ENCODE data around the gene CCDC92B.

The CCDC92B gene

DNA sequence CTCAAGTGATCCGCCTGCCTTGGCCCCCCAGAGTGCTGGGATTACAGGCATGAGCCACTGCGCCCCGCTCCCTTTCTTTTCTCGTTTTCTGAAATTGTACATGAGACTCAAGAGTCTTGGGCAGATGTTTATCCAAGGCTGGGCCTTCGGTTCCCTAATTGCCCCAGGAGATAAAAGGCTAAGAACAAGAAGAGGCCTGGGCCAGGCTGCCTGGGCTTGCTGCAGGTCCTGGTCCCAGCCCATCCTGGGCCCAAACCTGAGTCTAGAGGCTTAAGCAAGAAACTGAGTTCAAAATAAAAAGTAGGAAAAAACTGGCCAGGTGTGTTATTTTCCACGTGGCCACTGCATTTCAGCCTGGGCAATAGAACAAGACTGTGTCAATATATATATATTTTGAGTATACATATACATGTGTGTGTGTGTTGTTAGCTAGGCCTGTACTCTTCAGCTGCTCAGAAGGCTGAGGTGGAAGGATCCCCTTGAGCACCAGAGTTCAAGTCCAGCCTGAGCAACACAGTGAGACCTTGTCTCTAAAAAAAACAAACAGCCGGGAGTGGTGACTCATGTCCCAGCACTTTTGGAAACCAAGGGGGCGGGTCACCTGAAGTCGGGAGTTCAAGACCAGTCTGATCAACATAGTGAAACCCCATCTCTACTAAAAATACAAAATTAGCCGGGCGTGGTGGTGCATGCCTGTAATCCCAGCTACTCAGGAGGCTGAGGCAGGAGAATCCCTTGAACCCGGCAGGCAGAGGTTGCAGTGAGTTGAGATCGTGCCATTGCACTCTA, 31.1 kb downstream of the CCDC92B start:
- no peak for DNase-seq

DNA sequence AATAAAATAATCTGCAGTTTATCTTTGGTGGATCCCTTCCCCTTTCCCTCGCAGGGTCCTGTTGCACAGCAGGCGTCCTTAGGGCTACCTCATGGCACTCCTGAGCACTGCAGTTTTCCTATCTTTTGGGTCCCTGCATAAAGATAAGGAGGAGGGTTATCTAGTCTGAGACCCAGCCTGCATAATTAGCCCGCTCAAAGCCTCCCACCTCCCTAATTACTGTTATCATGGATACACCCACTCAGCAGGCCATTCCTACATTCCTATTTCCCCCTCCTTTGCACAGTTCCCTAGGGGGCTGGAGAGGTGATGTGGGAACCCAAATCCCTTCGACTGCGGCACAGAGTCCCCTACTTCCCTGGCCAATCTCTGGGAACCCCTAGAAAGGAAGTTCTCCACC, 32.8 kb downstream of the CCDC92B start:
- DNase-seq: no peak

DNA sequence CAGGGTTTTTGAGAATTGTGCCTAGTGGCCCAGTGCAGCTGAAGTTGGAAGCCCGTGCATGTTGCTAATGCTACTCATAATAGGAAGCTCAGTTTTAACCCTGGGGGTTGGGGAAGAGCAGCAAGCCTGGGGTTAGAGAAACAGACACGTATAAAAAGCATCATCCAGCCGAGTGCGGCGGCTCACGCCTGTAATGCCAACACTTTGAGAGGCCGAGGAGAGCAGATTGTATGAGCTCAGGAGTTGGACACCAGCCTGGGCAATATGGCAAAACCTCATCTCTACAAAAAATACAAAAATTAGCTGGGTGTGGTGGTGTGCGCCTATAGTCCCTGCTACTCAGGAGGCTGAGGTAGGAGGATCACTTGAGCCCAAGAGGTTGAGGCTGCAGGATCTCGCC, 35.6 kb downstream of the CCDC92B start:
- no peak for DNase-seq

DNA sequence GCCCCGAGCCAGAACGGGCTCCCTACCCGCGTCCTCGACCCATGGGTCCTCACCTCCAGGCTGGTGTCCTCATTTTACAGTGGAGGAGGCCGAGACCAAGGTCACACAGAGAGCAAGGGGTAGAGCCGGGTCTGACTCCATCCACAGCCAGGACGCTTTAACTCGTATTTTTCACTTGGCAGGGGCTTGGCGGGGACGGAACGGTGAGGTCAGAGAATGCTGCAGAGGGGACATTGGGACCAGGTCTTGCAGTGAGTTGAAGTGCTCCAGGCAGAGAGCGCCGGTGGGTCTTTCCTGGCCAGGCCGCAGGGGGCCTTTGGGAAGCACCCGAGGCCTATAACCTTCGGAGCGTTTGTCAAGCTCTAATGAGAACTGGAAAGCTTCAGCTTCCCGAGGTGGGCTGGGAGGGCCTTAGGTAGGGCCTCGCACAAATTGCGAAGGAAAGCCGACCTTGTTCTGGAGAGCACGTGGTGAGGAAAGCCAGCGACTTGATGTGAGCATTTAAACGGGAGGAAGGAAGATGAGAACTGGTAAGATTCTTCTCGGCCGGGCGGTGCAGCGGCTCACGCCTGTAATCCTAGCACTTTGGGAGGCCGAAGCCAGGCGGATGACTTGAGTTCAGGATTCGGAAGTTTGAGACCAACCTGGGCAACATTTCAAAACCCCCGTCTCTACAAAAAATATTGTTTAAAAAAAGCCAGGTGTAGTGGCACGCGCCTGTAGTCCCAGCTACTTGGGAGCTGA, 37.0 kb downstream of the CCDC92B start:
- no peak for DNase-seq

DNA sequence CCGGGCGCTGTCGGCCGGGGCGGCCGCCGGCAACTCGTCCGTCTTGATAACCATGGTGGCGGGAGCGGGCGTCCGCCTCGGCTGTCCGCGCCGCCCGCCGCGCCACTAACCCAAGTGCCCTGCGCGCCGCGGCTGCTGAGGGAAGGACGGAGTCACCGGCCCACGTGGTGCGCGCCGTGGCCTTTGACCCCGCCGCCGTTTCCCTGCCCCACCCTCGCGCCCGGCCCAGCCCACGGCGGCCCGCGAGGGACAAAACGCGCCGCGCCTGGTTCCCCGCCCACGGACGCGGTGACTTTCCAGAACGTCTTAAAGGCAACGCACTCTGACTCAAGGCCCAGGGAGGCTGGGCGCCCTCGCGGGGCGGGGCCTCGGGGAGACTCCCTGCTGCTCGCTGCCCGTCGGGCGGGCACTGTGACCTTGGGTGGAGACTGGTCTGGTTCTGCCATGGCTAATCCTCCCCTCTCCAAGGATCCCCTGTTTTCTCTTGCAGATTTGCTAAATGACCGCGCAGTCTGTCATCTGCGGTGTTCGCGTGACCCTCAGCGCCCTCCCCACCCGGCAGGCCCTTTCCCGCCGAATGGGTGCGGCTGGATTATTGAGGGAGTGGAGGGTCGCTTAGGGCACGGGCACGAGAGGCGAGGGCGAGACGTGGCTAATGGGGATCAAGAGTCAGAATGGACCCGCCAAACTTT, 37.7 kb downstream of the CCDC92B start, which contains the start of gene CLUH:
Gene CLUH (minus strand): TSS at position 157 of the 692 bp plus-strand sequence. CDS start 103 bp downstream, at position 54.
- peak; percentile 91 to 95 (median 94) for DNase-seq

DNA sequence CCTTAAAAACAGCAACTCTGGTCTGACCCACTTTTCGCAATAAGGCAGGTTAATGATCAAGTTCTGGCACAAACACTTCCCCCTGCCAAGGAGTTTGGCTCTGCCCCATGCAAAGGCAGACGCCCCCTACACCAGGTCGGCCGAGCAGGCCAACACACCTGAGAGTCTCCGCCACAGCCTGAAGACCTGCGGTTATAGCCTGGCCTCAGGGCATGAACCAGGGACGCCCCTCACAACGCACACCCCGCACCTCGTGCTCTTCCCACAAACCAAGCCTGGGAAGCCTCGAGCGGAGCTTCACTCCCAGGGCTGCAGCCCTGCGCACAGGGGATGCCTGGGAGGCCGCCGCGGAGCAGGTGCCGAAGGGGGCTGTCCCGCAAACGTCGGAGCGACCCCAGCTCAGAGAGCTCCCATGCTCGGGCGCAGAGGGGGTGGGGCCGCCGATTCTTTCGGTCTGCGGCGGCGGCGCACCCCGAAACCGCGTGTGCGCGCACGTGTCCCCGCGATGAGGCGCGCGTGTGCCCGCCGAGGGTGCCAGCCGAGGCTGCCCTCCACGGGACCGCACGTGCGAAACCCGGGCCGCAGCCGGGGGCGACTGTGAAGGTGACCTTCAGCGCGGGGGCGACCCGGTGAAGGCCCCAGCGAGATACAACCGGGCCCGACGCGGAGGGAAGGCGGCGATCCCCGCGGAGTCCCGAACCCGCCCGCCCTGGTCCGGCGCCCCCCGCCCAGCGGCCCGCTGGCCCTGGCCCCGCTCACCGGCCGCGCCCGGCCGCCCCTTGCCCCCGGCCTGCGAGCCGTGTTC, 38.4 kb downstream of the CCDC92B start:
- peak in 1 of 4 experiments; percentile 26 for DNase-seq

DNA sequence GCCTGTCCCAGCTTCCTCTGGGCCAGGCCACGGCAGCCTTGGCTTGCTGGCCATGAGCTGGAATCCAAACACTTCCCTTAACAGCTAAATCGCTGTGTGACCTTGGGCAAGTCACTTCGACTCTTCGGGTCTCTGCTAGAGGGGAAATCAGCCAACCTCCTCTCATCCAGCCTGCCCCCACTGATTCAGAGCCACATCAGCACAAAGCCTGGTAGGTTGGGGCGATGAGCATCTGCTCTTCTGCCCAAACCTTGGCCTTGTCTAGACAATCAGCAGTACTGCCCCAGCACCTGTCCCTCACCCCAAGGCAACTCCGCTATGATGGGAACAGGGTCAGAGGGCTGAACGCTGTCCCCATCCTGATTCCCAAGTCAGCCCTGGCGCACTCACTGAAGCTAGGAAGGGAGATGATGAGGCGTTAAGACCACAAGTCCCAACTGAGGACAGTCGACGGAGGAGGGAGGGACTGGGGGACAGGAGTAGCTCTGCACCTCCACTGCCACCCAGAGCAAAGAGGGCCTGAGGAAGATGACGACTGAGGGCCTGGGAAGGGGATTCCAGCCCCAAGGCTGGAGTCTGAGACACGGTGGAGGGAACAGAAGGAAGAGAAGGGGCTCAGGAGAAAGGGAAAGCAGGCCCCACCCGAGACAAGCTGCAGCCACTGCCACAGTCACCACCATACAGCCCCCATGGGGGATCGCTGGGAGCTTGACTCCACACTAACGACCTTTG, 39.2 kb downstream of the CCDC92B start:
- no peak for DNase-seq

DNA sequence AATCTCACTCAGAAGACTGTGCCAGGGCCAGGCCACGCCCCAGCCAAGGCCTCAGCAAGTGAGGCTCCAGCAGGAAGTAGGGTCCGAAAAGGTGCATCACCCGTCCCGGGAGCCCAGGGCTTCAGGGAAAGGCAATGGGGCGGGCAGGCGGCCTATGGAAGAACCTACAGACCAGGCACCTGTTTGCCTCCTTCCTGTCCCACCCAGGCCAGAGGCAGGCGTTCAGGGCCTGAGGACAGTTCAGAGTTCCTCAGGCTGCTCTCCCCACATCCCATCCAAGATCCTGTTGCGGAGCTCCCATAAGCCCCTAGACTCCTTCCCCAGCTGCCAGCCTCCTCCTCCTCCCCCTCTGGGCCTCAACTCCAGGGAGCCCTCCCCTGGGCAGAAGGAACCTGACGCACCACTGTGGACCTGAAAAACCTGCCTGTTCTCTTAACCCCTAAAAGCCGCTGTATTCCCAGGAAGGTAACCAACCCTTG, 40.2 kb downstream of the CCDC92B start:
- DNase-seq: no peak

DNA sequence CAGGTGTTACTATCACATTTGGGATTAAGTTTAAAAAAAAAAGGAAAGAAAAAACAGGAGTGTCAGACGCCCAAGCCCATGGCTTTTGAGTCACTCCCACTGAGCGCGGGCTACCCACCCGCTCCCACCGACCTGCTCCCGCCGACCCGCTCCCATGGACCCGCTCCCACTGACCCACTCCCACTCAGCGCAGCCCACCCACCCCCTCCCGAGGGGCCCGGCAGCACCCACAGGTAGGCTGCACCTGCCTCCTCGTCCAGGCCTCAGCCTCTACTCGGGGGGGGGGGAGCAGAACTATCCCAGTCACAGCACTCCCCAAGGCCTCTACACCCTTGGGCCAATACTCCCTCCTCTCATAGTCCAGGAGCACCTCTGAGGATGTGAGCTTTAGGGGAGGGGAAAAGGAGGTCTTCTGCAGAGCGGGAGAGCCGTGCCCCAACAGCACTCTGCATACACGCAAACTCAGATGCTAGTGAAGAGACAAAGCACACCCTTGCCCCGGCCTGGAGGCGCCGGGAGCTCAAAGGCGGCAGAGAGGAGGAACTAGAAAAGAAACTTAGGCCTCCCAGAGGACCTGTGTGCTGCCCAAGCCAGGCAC, 40.8 kb downstream of the CCDC92B start:
- no peak for DNase-seq

DNA sequence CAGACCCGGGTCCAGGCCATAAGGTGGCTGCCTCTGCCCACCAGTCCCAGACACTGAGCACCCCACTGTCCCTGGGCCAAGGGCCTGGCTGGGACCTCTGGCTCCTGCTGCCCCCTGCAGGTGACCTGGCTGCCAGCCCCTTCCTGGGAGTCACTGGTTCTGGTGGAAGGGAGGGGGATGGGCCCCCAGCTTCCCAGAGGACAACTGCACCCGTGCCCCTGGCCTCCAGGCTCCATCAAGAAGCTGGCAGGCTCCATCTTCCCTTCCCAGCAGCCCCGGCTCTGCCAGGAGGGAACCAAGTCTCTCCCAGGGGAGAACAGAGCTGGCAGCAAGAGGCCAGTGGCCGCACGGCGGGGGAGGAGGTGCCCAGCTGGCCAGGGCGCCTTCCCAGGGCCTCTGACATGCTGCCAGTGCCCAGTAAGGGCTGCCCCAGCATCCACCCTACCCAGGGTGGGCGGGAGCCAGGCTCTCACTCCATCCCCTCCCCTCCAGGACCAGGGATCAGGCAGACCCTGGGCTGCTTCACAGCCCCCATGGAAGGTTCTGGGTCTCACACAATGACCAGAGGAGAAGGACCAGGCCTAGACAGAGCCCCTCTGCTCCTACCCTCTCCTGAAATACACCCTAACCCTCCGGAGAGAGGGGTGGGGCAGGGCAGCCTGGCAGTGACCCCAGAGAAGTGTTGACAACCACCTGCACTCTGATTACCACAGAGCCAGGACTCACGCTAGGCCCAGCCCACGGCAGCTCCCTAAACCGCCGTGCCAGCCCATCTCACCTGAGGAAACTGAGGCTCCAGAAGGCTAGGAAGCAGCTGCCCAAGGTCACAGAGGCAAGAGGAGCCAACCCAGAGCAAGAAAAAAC, 41.5 kb downstream of the CCDC92B start:
- no peak for DNase-seq

DNA sequence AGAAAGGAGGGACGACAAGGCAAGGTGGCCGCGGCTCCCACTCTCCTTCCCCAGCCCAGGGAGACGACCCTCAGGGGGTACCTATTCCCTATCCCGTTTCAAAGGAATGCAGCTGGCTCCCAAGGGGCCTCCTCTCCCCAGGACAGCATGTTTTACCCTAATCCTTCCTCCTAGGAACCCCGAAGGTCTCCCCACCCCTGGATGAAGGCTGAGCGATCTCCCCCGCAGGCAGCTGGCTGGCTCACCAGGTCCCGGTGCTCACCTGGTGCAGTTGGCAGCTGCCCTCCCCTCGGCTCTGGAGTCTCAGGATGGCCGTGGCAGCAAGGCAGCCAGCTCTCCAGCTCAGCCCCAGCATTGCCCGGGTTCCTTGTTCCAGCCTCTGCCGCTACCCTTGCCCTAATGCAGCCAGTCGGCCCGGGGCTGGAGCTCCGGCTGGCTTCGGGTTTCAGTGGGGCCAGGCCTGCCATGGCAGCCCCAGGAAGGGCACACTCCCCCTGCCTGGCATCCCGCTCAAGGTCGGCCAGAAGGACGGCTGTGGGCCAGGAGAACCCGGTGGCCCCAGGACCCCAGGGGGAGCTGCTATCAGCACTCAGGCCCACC, 42.4 kb downstream of the CCDC92B start:
- DNase-seq: no peak

DNA sequence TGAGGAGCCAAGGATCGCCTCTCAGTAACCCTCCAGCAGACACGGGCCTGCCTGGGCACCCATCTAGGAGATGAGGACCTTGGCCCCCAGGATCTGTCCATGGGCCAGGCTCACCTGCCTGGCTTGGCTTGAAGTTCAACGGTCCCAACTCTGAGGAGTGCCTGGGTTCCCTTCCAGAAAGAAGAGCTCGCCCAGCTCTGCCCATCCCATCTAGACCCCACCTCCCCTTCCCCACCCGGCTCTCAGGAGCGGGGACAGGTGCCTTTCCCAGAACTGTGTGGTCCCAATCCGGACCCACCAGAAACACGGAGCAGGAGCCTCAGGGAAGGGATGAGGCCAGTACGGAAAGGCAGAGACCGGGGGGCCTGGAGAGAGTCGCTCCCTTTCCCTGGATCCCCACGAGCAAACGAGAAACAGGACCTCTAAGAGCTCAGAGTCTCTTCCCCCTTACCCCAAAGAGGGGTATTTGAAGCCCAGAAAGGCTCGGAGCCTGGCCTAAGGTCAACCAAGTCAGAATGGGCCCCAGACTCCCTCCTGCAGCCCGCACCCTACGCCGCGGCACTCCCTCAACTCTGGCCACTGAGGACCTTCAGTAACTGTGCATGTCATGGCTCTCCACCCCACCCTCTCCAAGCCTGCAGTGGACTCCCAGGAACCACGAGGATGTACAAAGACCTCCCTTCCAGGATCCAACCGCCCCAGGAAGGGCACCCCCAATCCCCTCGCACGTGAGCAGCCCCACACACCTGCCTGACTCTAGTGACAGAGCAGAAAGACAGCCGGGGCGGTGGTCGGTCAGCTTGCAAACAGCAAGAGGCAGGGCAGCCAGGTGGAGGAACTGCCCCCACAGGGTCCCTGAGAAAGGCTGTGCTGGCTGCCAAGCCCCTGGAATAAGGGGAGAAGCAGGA, 43.3 kb downstream of the CCDC92B start:
- no peak for DNase-seq

DNA sequence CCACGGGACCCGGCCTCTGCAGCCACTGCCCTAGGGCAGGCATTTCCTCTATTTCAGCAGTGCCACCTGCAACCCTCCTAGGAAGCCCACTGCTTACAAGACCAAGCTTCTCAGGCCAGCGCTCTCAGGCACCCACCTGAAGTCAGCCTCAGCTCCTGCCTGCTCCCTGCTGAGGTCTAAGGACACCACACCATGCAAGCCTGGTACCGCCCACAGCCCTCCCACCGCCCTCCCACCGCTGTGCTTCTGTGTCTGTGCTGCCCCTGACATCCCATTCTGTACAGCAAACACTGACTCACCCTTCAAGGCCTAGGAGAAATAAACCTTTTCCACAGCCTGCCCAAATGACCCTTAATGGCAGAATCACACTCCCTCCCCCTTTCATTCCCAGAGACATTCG, 44.2 kb downstream of the CCDC92B start:
- no peak for DNase-seq

DNA sequence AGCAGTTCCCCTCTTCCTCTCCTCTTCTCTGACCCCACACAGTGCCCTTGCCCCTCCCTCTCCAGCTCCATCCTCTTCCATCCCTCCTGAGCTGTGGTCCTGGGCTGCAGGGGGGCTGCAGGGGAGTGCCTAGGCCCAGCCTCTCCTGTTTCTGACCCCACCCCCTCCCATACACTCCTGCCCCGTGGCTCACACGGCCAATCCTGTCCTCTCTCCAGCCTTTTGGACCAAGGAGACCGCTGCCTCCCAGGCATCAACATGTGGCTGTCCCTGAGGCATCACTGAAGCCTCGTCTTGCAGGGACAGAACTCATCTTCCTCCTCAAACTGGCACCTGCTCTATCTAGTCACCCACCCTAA, 44.6 kb downstream of the CCDC92B start:
- no peak for DNase-seq

DNA sequence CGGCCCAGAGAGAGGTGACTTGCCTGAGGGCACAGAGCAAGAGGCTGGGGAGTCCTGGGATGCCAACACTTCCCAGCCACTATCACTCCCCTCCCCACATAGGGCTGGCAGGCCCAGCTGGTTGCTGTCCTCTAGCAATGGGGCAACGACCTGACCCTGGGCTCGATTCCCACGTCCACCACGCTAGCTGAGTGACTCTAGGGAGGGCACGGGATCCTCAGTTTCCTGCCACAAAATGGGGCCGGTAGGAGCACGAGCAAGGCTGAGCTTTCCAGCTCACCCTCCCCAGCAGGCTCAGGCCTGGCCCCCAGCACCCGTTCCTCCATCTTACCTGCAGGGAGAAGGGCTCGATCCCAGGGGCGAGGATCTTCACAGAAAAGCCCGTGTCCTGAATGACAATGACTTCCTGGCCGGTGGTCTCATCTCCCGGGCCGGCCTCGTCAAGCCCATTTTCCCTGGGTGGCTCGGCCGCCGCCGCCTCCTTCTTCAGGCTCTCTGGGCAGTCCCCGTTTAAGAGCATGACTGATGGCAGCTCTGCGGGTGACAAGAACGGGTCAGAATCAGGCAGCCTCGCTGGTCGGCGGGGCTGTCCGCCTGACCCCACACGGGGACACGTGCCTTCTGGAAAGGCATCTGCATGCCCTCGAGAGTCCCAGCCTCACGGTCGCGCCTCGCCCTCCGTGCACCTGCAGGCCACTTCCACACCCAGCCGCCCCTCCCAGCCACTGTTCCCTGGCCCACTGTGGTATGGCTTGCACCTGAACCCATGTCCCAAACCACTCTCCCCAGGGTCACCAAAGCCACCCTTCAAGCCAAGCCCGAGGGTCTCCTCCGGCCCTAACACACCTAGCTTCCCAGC, 45.2 kb downstream of the CCDC92B start:
- no peak for DNase-seq

DNA sequence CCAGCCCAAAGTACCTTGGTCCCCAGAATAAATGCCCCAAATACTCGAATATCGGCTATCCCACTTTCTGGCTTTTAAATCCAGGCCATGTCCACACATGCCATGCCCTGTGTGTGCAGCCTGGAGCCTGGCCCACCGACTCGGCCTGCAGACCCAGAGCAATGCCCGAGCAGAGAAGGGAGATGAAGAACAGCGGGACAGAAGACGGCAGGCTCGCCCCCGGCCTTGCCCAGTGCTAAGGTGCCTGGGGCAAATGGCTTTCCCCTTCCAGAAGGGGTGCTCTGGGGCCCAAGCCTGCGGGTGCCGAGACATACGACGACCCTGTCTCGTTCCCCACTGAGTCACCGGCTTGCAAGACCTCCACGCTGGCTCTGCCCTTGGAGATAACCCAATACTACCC, 45.8 kb downstream of the CCDC92B start:
- DNase-seq: no peak

DNA sequence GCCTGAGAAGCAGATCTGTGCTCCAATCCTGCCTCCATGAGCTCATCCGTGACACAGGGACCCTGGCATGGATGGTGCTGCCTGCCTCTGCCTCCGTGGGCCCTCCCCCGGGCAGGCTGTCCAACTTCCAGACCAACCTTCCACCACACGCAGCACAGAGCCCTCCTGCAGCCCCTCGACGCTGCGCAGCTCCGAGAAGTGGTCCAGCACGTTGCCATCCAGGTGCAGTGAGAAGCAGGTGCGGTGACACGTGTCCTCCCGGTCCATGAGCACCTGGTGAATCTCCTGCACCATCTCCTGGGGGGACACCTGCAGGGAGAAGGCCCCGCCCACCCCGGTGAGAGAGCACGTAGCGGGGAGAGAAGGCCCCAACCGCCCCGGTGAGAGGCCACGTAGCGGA, 46.3 kb downstream of the CCDC92B start:
- no peak for DNase-seq

Measured in activated naive CD4-positive, alpha-beta T cell (primary cell).